Heart left ventricle (tissue), 16 donors: ENCODE results near the gene CCDC167. TPM values are rescaled to one million over a fixed set of nuclear protein-coding genes. Genes with fewer than 3 reads are reported as not detected.

Experiments
- ATAC-seq, 4 donors: fragments of 200-7000 bp; cut with Tn5 transposase; one replicate each; pipeline ENCODE4 v1.9.1; 2020 to 2022; ENCODE audit warnings: moderate library complexity in 4 of 4, mild to moderate bottlenecking in 3 of 4, moderate number of reproducible peaks in 1 of 4
- DNase-seq, 5 donors: peaks; one replicate each; pipeline ENCODE4 v3.0.0-alpha.2; 2020
- H3K27ac ChIP-seq, 12 donors: fragments of 200-600 bp; sonication (generic) in 4 of 12; one replicate each; pipeline versions ENCODE4 v1.5.0 to v1.8.0; 2016 to 2022; ENCODE audit warnings: mild to moderate bottlenecking in 2 of 12
- H3K27me3 ChIP-seq, 9 donors: fragments of 200-600 bp; sonication (generic) in 2 of 9; one replicate each; pipeline versions ENCODE4 v1.5.1 to v1.8.0; 2016 to 2022; ENCODE audit warnings: mild to moderate bottlenecking in 3 of 9
- H3K36me3 ChIP-seq, 9 donors: fragments of 200-600 bp; sonication (generic) in 2 of 9; one replicate each; pipeline versions ENCODE4 v1.5.0 to v1.8.0; 2018 to 2022; ENCODE audit warnings: mild to moderate bottlenecking in 2 of 9
- H3K4me1 ChIP-seq, 12 donors: fragments of 200-600 bp; sonication (generic) in 4 of 12; one replicate each; pipeline versions ENCODE4 v1.5.0 to v1.8.0; 2016 to 2022; ENCODE audit warnings: mild to moderate bottlenecking in 3 of 12
- H3K4me3 ChIP-seq, 12 donors: fragments of 200-600 bp; sonication (generic) in 4 of 12; one replicate each; pipeline versions ENCODE4 v1.5.0 to v1.8.0; 2017 to 2022; ENCODE audit warnings: mild to moderate bottlenecking in 9 of 12, moderate library complexity in 4 of 12
- H3K9me3 ChIP-seq, 12 donors: fragments of 200-600 bp; sonication (generic) in 4 of 12; one replicate each; pipeline versions ENCODE4 v1.5.0 to v1.8.0; 2016 to 2022; ENCODE audit warnings: mild to moderate bottlenecking in 1 of 12
- CTCF ChIP-seq, 12 donors: fragments of 200-600 bp; sonication (generic) in 4 of 12; IDR thresholded peaks; one replicate each; pipeline versions ENCODE4 v1.5.0 to v1.8.0; 2018 to 2022; ENCODE audit warnings: antibody characterized with exemption in 12 of 12, mild to moderate bottlenecking in 5 of 12
- POLR2A ChIP-seq, 2 donors: fragments of 450-650 bp; IDR thresholded peaks; one replicate each; pipeline ENCODE4 v1.6.1; 2017; ENCODE audit warnings: antibody characterized with exemption in 2 of 2, mild to moderate bottlenecking in 2 of 2, moderate library complexity in 2 of 2
- WGBS, 4 donors: extraction: QIAGEN DNeasy Blood & Tissue Kit in 2 of 4; methylation state at CpG; one replicate each; pipeline versions ENCODE4 v1.1.5 to v1.1.7; 2013 to 2018; 5-methylcytosine and 5-hydroxymethylcytosine counted together
- intact Hi-C, 10 donors: fragments of 100-400 bp; cut with DNase I; formaldehyde crosslinking; loops; one replicate each; pipeline versions ENCODE4 v1.11.1 to v1.14.2; 2022
- polyA plus RNA-seq, 2 donors: library from polyadenylated mRNA; stranded (reverse); fragments of 200-250 nt; gene quantifications; one replicate each; pipeline ENCODE4 v1.2.3, GENCODE V29; 2013
- total RNA-seq, 9 donors: library from RNA; depleted of rRNA in 2 of 9; stranded (reverse); fragments of >200 nt in 2 of 9; fragmentation: NEBNext Ultra II Directional in 3 of 9; extraction: Animal tissue kit (Norgen Biotek cat#: 25700) in 3 of 9; gene quantifications; one replicate each; pipeline versions ENCODE4 v1.1.0 to v1.2.4, GENCODE V29; 2016 to 2023
- donor health status: ischemic (EF 13 %, LVEDD 7.1; RV severe dilation, severe dysfunction).
- donor health status: healthy with polysubstance abuse.
- donor health status: DM: no; HTN: yes; CAD: no.
- donor health status: DM: no; HTN: no; CAD: no.
- donor health status: ischemic (EF 25% LVEDD 6.9; RV normal size, moderate dysfunction).
- donor health status: ischemic (EF 25% LVEDD 5.7; RV mildly dilated, moderate dysfunction).
- donor health status: healthy.
- donor health status: DM: yes; HTN: yes; CAD: no.
- donor health status: ischemic (EF 35%, LVEDD 5.7; RV mildly dilated, moderate dysfunction).
- donor health status: nonischemic (EF 11% LVEDD 7.7; RV severe dilation, severe dysfunction).
- donor health status: DM: yes; HTN: yes; CAD: no.
- donor health status: PGD.
- donor health status: ischemic (EF 29% LVEDD 5.4; RV normal size, mild dysfunction).
- donor health status: nonischemic (EF 23%, LVEDD 6.1; RV moderate dilation, normal function).

Gene CCDC167
- total and polyA plus RNA-seq, 11 donors = 17.6 to 76.7 (median 27.8) TPM

DNA sequence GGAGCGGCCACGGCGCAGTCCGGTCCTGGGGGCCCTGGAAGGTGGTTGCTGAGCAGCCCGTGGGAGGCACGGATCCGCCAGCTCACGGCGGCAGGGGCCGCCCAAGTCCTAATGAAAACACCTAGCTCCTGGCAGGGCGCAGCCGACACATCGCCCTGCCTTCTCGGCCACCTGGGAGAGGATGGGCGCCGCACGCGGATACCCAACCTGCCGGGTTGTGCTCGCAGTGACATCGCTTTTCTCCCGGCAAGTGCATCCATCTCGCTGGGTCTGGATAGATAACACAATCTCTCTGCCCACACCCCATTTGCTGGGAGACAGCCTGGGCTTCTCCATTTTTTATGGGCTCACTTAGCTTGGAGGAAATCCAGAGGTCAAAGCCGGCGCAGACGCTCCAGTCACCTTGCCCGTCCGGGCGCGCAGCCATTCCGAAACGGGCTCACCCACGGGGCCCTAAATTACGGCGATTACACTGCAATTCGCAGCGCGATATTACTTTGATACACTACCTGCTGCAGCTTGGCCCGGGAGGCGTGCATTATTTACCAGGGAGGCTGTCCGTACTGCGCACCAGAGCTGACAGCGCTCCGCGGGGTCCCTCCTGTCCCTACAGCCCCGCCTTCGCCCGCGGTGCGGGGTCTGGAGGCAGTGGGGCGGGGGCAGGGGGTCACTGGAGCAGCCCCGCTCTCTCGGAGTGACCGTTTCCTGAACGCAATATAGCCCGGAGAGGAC lies 36.2 kb upstream of the CCDC167 start:
- peaks cover 0 to 18% (median 13%) of the 10 kb centered on the region in 12 donors for H3K4me1 ChIP-seq
- H3K27ac ChIP-seq = no peak overlapping the region
- 2 to 4% (median 3%) methylated on average over 9 to 56 of the region's 56 CpGs for WGBS, 4 donors
- peaks cover 0 to 55% (median 19%) of the 10 kb centered on the region in 9 donors for H3K27me3 ChIP-seq
- ATAC-seq (peak in 3 of 4 donors; percentile 24 to 44 (median 31)), DNase-seq (no peak)
- TF ChIP-seq POLR2A (IDR thresholded peaks at IDR 0.05) = no peak
- no peak for TF ChIP-seq CTCF (IDR thresholded peaks at IDR 0.05)
- H3K4me3 ChIP-seq = peak overlapping the region; percentile 9 to 48 (median 40)
- no peaks in the 10 kb centered on the region for H3K36me3 ChIP-seq
- no peaks in the 10 kb centered on the region for H3K9me3 ChIP-seq
- intact Hi-C loops = no loop called here

DNA sequence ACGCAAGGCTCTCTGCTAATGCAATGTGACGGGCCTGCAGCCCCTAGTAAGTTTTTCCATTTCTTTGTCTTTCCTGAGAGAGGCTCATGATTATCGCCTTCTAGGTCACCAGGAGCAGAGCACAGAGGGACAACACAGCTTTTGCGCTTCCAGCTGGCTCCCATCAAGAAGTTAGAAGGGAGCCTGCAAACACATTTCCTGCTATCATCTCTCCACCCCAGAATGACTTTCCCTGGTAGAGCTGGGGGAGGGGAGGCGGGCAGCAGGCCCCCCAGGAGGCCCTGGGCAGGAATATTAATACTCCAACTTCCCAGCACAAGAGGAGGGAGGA lies 35.7 kb upstream of the CCDC167 start:
- Histone ChIP-seq H3K4me3 (peak overlapping the region in 9 of 12 donors; percentile 20 to 48 (median 43)), H3K9me3 (no peaks in the 10 kb centered on the region), H3K4me1 (peaks cover 0 to 18% (median 13%) of the 10 kb centered on the region in 12 donors), H3K27ac (no peak overlapping the region), H3K36me3 (no peaks in the 10 kb centered on the region), H3K27me3 (peaks cover 0 to 55% (median 19%) of the 10 kb centered on the region in 9 donors)
- 28 to 43% (median 38%) methylated on average over 4 to 5 of the region's 5 CpGs for WGBS, 4 donors
- DNase-seq (no peak), ATAC-seq (no peak)
- intact Hi-C loops = no loop called here
- TF ChIP-seq POLR2A (IDR thresholded peaks at IDR 0.05) (no peak), CTCF (IDR thresholded peaks at IDR 0.05) (no peak)

- H3K27me3 ChIP-seq = peaks cover 0 to 55% (median 19%) of the 10 kb centered on the region in 9 donors
- no peak overlapping the region for H3K27ac ChIP-seq
- no peak for DNase-seq
- H3K4me1 ChIP-seq = peaks cover 0 to 18% (median 13%) of the 10 kb centered on the region in 12 donors
- no peaks in the 10 kb centered on the region for H3K36me3 ChIP-seq
- ATAC-seq = no peak
- intact Hi-C loops = no loop called here
- H3K4me3 ChIP-seq = no peak overlapping the region
- TF ChIP-seq POLR2A (IDR thresholded peaks at IDR 0.05) = no peak
- TF ChIP-seq CTCF (IDR thresholded peaks at IDR 0.05) = no peak
- 66 to 80% (median 74%) methylated on average over 2 of the region's 2 CpGs for WGBS, 4 donors
- no peaks in the 10 kb centered on the region for H3K9me3 ChIP-seq
These were observed 35.2 kb upstream of the CCDC167 start for GRCh38 chr6:37534893-37535292.

- DNase-seq (no peak), ATAC-seq (no peak)
- peaks cover 0 to 65% (median 23%) of the 10 kb centered on the region in 9 donors for H3K27me3 ChIP-seq
- H3K9me3 ChIP-seq = no peaks in the 10 kb centered on the region
- 89 to 95% (median 93%) methylated on average over 3 of the region's 3 CpGs for WGBS, 4 donors
- H3K36me3 ChIP-seq = no peaks in the 10 kb centered on the region
- no peak overlapping the region for H3K27ac ChIP-seq
- peaks cover 0 to 18% (median 13%) of the 10 kb centered on the region in 12 donors for H3K4me1 ChIP-seq
- intact Hi-C loops = no loop called here
- TF ChIP-seq CTCF (IDR thresholded peaks at IDR 0.05) (no peak), POLR2A (IDR thresholded peaks at IDR 0.05) (no peak)
- no peak overlapping the region for H3K4me3 ChIP-seq
These were observed 32.4 kb upstream of the CCDC167 start for GRCh38 chr6:37532122-37532521.
